ENCODE results near the gene CYP4F3.
"Not testable (repeated sequence)": the region's sequence is repeated elsewhere in the genome, so short reads cannot be mapped to it uniquely, and the experiment has no call there.

The CYP4F3 gene

DNA sequence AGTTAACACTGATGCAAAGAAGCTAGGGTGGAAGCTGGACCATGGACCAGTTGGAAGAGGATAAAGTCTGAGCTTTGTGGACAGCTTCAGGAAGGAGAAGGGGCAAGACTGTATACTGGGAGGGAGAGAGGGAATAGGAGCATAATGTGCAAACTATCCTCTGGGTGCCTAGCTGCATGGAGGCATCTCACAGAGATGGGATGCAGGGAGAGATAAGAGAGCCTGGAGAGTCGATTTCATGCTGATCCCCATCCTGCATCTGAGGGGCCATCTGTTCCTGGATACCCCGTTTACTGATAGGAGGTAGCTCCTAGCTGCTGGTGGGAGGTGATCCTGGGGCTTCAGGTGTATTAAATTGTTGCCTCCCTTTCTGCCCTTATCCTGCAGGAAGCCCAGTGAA lies 8.8 kb downstream of the CYP4F3 start:
- no peak overlapping the region for H3K9ac ChIP-seq (ENCODE audit: insufficient read length)

GRCh38 chr19:15650123-15650522 lies 9.4 kb downstream of the CYP4F3 start:
- not testable (repeated sequence) for H3K27ac ChIP-seq; H3K4me3 ChIP-seq; H3K9me3 ChIP-seq (ENCODE audit: low read depth, low read length); DNase-seq (ENCODE audit: low read depth, low spot score); H3K9ac ChIP-seq (ENCODE audit: insufficient read length); H3K36me3 ChIP-seq (ENCODE audit: insufficient read depth, low read length)

More for the DNA sequence above, 8.8 kb downstream of the CYP4F3 start:
- no peak overlapping the region for H3K4me3 ChIP-seq
- no peaks in the 10 kb centered on the region for H3K36me3 ChIP-seq (ENCODE audit: insufficient read depth, low read length)
- no peak for DNase-seq (ENCODE audit: low read depth, low spot score)
- no peaks in the 10 kb centered on the region for H3K9me3 ChIP-seq (ENCODE audit: low read depth, low read length)
- no peak overlapping the region for H3K27ac ChIP-seq
- TF ChIP-seq POLR2AphosphoS5 (IDR thresholded peaks at IDR 0.05; ENCODE audit: borderline replicate concordance, low read depth, low read length) (no peak), EZH2 (IDR thresholded peaks at IDR 0.05) (no peak), FOXP2 (optimal IDR thresholded peaks at IDR 0.05; ENCODE audit: control extremely low read depth, extremely low read length, insufficient read depth) (no peak)

- H3K27ac ChIP-seq, result no peak overlapping the region
Observed at GRCh38 chr19:15651791-15652190, 11.1 kb downstream of the CYP4F3 start.

GRCh38 chr19:15652559-15653278 lies 12.0 kb downstream of the CYP4F3 start:
- no peak for DNase-seq (ENCODE audit: low read depth, low spot score)
- H3K27ac ChIP-seq, result no peak overlapping the region
- TF ChIP-seq EZH2 (IDR thresholded peaks at IDR 0.05) (no peak), FOXP2 (optimal IDR thresholded peaks at IDR 0.05; ENCODE audit: control extremely low read depth, extremely low read length, insufficient read depth) (no peak), POLR2AphosphoS5 (IDR thresholded peaks at IDR 0.05; ENCODE audit: borderline replicate concordance, low read depth, low read length) (no peak)
- no peak overlapping the region for H3K9ac ChIP-seq (ENCODE audit: insufficient read length)
- H3K4me3 ChIP-seq, result no peak overlapping the region
- H3K9me3 ChIP-seq (ENCODE audit: low read depth, low read length), result no peaks in the 10 kb centered on the region
- no peaks in the 10 kb centered on the region for H3K36me3 ChIP-seq (ENCODE audit: insufficient read depth, low read length)

More at GRCh38 chr19:15651791-15652190, 11.1 kb downstream of the CYP4F3 start:
- no peak overlapping the region for H3K9ac ChIP-seq (ENCODE audit: insufficient read length)
- no peaks in the 10 kb centered on the region for H3K9me3 ChIP-seq (ENCODE audit: low read depth, low read length)
- no peak overlapping the region for H3K4me3 ChIP-seq
- no peak for TF ChIP-seq FOXP2 (optimal IDR thresholded peaks at IDR 0.05; ENCODE audit: control extremely low read depth, extremely low read length, insufficient read depth)
- TF ChIP-seq EZH2 (IDR thresholded peaks at IDR 0.05), result no peak
- no peak for TF ChIP-seq POLR2AphosphoS5 (IDR thresholded peaks at IDR 0.05; ENCODE audit: borderline replicate concordance, low read depth, low read length)
- no peaks in the 10 kb centered on the region for H3K36me3 ChIP-seq (ENCODE audit: insufficient read depth, low read length)
- no peak for DNase-seq (ENCODE audit: low read depth, low spot score)

DNA sequence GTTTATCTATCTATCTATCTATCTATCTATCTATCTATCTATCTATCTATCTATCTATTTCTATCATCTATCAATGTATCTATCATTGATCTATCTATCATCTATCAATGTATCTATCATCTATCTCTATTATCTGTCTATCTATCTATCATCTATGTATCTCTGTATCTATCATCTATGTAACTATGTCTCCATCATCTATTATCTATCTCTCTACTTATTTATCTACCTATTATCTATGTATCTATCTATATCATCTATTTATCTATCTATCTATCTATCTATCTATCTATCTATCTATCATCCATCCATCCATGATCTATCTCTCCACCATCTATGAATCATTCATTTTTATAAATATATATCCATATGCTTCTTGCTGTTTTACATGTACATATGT lies 15.8 kb downstream of the CYP4F3 start:
- Histone ChIP-seq H3K27ac (no peak overlapping the region), H3K9ac (ENCODE audit: insufficient read length) (no peak overlapping the region), H3K9me3 (ENCODE audit: low read depth, low read length) (no peaks in the 10 kb centered on the region), H3K4me3 (no peak overlapping the region), H3K36me3 (ENCODE audit: insufficient read depth, low read length) (no peaks in the 10 kb centered on the region)
- DNase-seq (ENCODE audit: low read depth, low spot score), result no peak
- TF ChIP-seq EZH2 (IDR thresholded peaks at IDR 0.05), result no peak
- TF ChIP-seq POLR2AphosphoS5 (IDR thresholded peaks at IDR 0.05; ENCODE audit: borderline replicate concordance, low read depth, low read length), result no peak
- TF ChIP-seq FOXP2 (optimal IDR thresholded peaks at IDR 0.05; ENCODE audit: control extremely low read depth, extremely low read length, insufficient read depth), result no peak

DNA sequence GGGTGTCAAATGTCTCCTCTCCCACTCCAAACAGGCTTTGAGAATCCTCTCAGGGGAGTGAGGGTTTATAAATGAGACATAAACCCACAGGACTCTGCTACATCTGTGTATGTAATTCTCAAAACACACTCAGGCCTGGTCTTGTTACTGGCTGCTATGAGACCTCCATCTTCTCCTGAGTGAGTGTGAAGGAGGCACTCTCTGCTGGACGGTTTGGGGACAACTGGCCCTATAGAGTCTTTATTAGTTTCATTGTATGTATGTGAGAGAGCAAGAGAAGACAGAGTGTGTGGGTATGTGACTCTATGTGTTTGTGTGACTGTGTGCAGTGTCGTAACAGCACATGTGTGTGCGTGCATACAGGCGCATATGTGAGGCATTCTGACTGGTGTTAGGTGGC lies 22.6 kb downstream of the CYP4F3 start:
- H3K27ac ChIP-seq, result no peak overlapping the region
- no peaks in the 10 kb centered on the region for H3K9me3 ChIP-seq (ENCODE audit: low read depth, low read length)
- TF ChIP-seq FOXP2 (optimal IDR thresholded peaks at IDR 0.05; ENCODE audit: control extremely low read depth, extremely low read length, insufficient read depth) (no peak), POLR2AphosphoS5 (IDR thresholded peaks at IDR 0.05; ENCODE audit: borderline replicate concordance, low read depth, low read length) (no peak), EZH2 (IDR thresholded peaks at IDR 0.05) (no peak)
- H3K36me3 ChIP-seq (ENCODE audit: insufficient read depth, low read length), result no peaks in the 10 kb centered on the region
- no peak for DNase-seq (ENCODE audit: low read depth, low spot score)
- no peak overlapping the region for H3K9ac ChIP-seq (ENCODE audit: insufficient read length)
- H3K4me3 ChIP-seq, result no peak overlapping the region

- no peak overlapping the region for H3K4me3 ChIP-seq
- no peaks in the 10 kb centered on the region for H3K36me3 ChIP-seq (ENCODE audit: insufficient read depth, low read length)
- no peak for TF ChIP-seq EZH2 (IDR thresholded peaks at IDR 0.05)
- no peak for TF ChIP-seq FOXP2 (optimal IDR thresholded peaks at IDR 0.05; ENCODE audit: control extremely low read depth, extremely low read length, insufficient read depth)
- no peak for TF ChIP-seq POLR2AphosphoS5 (IDR thresholded peaks at IDR 0.05; ENCODE audit: borderline replicate concordance, low read depth, low read length)
- H3K9ac ChIP-seq (ENCODE audit: insufficient read length), result no peak overlapping the region
- no peak overlapping the region for H3K27ac ChIP-seq
- no peaks in the 10 kb centered on the region for H3K9me3 ChIP-seq (ENCODE audit: low read depth, low read length)
- DNase-seq (ENCODE audit: low read depth, low spot score), result no peak
Observed at GRCh38 chr19:15666186-15666585, 25.5 kb downstream of the CYP4F3 start.

DNA sequence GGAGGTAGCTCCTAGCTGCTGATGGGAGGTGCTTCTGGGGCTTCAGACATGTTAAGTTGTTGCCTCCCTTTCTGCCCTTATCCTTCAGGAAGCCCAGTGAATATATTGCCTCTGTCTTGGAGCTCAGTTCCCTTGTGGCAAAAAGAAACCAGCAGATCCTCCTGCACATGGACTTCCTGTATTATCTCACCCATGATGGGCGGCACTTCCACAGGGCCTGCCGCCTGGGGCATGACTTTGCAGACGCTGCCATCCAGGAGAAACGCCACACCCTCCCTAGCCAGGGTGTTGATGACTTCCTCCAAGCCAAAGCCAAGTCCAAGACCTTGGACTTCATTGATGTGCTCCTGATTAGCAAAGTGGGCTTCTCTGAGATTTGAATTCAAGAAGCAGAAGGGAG lies 26.2 kb downstream of the CYP4F3 start:
- H3K27ac ChIP-seq, result no peak overlapping the region
- TF ChIP-seq EZH2 (IDR thresholded peaks at IDR 0.05) (no peak), POLR2AphosphoS5 (IDR thresholded peaks at IDR 0.05; ENCODE audit: borderline replicate concordance, low read depth, low read length) (no peak), FOXP2 (optimal IDR thresholded peaks at IDR 0.05; ENCODE audit: control extremely low read depth, extremely low read length, insufficient read depth) (no peak)
- no peak for DNase-seq (ENCODE audit: low read depth, low spot score)
- H3K9ac ChIP-seq (ENCODE audit: insufficient read length), result no peak overlapping the region
- no peaks in the 10 kb centered on the region for H3K9me3 ChIP-seq (ENCODE audit: low read depth, low read length)
- H3K4me3 ChIP-seq, result no peak overlapping the region
- no peaks in the 10 kb centered on the region for H3K36me3 ChIP-seq (ENCODE audit: insufficient read depth, low read length)

GRCh38 chr19:15669440-15669839 lies 28.7 kb downstream of the CYP4F3 start:
- H3K9ac ChIP-seq (ENCODE audit: insufficient read length), result no peak overlapping the region
- TF ChIP-seq EZH2 (IDR thresholded peaks at IDR 0.05), result no peak
- no peak for TF ChIP-seq FOXP2 (optimal IDR thresholded peaks at IDR 0.05; ENCODE audit: control extremely low read depth, extremely low read length, insufficient read depth)
- no peak for TF ChIP-seq POLR2AphosphoS5 (IDR thresholded peaks at IDR 0.05; ENCODE audit: borderline replicate concordance, low read depth, low read length)
- no peak overlapping the region for H3K4me3 ChIP-seq
- DNase-seq (ENCODE audit: low read depth, low spot score), result no peak
- no peaks in the 10 kb centered on the region for H3K36me3 ChIP-seq (ENCODE audit: insufficient read depth, low read length)
- H3K9me3 ChIP-seq (ENCODE audit: low read depth, low read length), result no peaks in the 10 kb centered on the region
- H3K27ac ChIP-seq, result no peak overlapping the region

All from SK-N-MC (cell line).